ENCODE results near the gene NPAS2. TPM values are rescaled to one million over a fixed set of nuclear protein-coding genes. Genes with fewer than 3 reads are reported as not detected.

NPAS2 gene, protein sequence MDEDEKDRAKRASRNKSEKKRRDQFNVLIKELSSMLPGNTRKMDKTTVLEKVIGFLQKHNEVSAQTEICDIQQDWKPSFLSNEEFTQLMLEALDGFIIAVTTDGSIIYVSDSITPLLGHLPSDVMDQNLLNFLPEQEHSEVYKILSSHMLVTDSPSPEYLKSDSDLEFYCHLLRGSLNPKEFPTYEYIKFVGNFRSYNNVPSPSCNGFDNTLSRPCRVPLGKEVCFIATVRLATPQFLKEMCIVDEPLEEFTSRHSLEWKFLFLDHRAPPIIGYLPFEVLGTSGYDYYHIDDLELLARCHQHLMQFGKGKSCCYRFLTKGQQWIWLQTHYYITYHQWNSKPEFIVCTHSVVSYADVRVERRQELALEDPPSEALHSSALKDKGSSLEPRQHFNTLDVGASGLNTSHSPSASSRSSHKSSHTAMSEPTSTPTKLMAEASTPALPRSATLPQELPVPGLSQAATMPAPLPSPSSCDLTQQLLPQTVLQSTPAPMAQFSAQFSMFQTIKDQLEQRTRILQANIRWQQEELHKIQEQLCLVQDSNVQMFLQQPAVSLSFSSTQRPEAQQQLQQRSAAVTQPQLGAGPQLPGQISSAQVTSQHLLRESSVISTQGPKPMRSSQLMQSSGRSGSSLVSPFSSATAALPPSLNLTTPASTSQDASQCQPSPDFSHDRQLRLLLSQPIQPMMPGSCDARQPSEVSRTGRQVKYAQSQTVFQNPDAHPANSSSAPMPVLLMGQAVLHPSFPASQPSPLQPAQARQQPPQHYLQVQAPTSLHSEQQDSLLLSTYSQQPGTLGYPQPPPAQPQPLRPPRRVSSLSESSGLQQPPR
- total RNA-seq = 3.0 TPM
- 5.4 TPM for polyA plus RNA-seq
- long read RNA-seq, donor 1 = 0 reads
- long read RNA-seq, donor 2, partial matches to known transcripts = 0 of 1 reads
- long read RNA-seq, donor 2, other reads (novel, unspliced or antisense) = 0 of 1 reads
- long read RNA-seq, donor 3 = 0 reads
- long read RNA-seq, donor 4 = 0 reads
- long read RNA-seq, donor 5 = 0 reads
- long read RNA-seq, donor 6, full-length matches to known transcripts = 2 of 2 reads
- long read RNA-seq, donor 6, partial matches to known transcripts = 0 of 2 reads
- long read RNA-seq, donor 6, other reads (novel, unspliced or antisense) = 0 of 2 reads
- long read RNA-seq, donor 7 = 0 reads
- long read RNA-seq, donor 8 = 0 reads
- long read RNA-seq, donor 9 = 0 reads
- long read RNA-seq, donor 10 = 0 reads

DNA sequence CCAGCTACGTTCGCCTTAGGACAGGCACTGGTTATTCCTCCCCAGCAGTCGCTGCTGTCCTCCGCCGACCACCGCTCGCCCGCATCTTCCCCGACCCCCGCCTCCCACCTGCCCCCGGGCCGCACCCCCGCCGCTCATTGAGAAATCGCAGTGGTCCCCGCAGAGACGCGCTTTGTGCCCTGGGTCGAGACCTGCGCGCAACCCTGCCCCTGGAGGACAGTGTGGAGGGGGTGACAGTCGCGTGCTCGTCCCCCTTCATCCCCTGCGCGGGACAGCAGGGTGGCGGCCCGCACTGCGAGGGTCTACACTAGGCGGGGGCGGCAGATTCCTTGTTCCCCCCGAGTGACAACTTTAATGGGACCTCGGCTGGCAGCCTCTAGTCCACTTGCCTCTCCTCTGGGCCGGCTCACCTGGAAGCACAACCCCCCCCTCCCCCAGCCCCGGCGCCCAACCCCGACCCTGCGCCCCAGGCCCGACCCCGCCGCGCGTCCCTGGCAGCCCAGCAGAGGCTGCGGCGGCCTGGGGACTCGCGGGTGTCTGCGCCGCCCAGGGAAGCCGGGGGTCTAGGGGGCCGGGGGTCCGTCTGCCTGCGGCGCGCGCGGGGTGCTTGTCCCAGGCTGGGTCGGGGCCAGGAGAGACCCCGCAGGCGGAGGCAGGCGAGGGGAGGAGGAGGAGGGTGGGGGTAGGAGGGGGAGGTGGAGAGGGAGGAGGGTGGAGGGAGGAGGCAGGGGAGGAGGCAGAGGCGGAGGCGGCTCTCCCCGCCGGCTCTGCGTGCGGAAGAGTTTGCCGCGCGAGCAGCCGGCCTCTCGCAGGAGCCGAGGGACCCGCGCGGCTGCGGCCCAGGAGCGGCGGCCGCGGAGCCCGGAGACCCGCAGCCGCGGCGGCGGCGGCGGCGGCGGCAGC is at the start of gene NPAS2:
Gene NPAS2 (plus strand): TSS at position 770 of the 903 bp plus-strand sequence. CDS start 84,616 bp downstream, outside the sequence.
- DNase-seq (ENCODE audit: low read depth in 6 of 9, low spot score in 9 of 9) = peak in 3 of 9 donors; percentile 36 to 60 (median 44)

GRCh38 chr2:100771125-100771524 is 48.8 kb upstream of the NPAS2 start:
- H3K27me3 ChIP-seq (ENCODE audit: control insufficient read depth in 2 of 2, insufficient read depth in 1 of 2, low read length in 1 of 2) = peaks cover 2 to 7% of the 10 kb centered on the region in 2 donors
- H3K27ac ChIP-seq (ENCODE audit: low read depth in 1 of 2, low read length in 1 of 2) = no peak overlapping the region
- no peaks in the 10 kb centered on the region for H3K36me3 ChIP-seq (ENCODE audit: control insufficient read depth in 2 of 2, insufficient read depth in 2 of 2, low read length in 1 of 2)
- H3K4me1 ChIP-seq (ENCODE audit: control insufficient read depth in 2 of 2, insufficient read depth in 2 of 2, low read length in 2 of 2) = no peaks in the 10 kb centered on the region
- DNase-seq (ENCODE audit: low read depth in 6 of 9, low spot score in 9 of 9) = no peak
- H3K9me3 ChIP-seq (ENCODE audit: control insufficient read depth in 2 of 2, insufficient read depth in 1 of 2, low read length in 1 of 2) = no peaks in the 10 kb centered on the region
- H3K4me3 ChIP-seq (ENCODE audit: low read length in 2 of 2) = no peak overlapping the region
- WGBS = 96% methylated on average over 4 of the region's 4 CpGs

More for the DNA sequence above, at the start of gene NPAS2:
- Histone ChIP-seq H3K27me3 (ENCODE audit: control insufficient read depth in 2 of 2, insufficient read depth in 1 of 2, low read length in 1 of 2) (peaks cover 54 to 69% of the 10 kb centered on the region in 2 donors), H3K27ac (ENCODE audit: low read depth in 1 of 2, low read length in 1 of 2) (peak within 1 kb of the TSS in 1 of 2 donors; percentile 11), H3K4me1 (ENCODE audit: control insufficient read depth in 2 of 2, insufficient read depth in 2 of 2, low read length in 2 of 2) (peaks cover 0 to 25% of the 10 kb centered on the region in 2 donors), H3K36me3 (ENCODE audit: control insufficient read depth in 2 of 2, insufficient read depth in 2 of 2, low read length in 1 of 2) (no peaks in the 10 kb centered on the region), H3K4me3 (ENCODE audit: low read length in 2 of 2) (peak within 1 kb of the TSS; percentile 46 to 48), H3K9me3 (ENCODE audit: control insufficient read depth in 2 of 2, insufficient read depth in 1 of 2, low read length in 1 of 2) (no peaks in the 10 kb centered on the region)
- WGBS = 2% methylated on average over 89 of the region's 91 CpGs

DNA sequence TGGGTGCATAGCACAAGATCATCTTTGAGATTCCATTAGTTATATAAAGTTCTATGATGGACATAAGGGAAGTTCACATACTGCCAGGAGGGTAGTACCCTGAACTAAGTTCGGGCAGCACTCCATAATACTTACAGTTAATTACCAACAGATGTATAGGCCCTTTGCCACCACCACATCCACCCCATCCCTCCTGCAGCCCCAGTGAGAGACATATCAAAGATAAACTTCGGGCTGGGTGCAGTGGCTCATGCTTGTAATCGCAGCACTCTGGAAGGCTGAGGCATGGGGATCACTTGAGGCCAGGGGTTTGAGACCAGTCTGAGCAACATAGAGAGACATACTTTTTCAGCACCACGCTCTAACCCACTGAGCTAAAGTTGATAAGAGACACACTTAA is 46.4 kb upstream of the NPAS2 start:
- no peak for DNase-seq (ENCODE audit: low read depth in 6 of 9, low spot score in 9 of 9)
- WGBS = 93% methylated on average over 4 of the region's 4 CpGs
- no peak overlapping the region for H3K4me3 ChIP-seq (ENCODE audit: low read length in 2 of 2)

GRCh38 chr2:100776445-100776844 is 43.5 kb upstream of the NPAS2 start:
- no peak for DNase-seq (ENCODE audit: low read depth in 6 of 9, low spot score in 9 of 9)
- no peaks in the 10 kb centered on the region for H3K4me1 ChIP-seq (ENCODE audit: control insufficient read depth in 2 of 2, insufficient read depth in 2 of 2, low read length in 2 of 2)
- no peaks in the 10 kb centered on the region for H3K36me3 ChIP-seq (ENCODE audit: control insufficient read depth in 2 of 2, insufficient read depth in 2 of 2, low read length in 1 of 2)
- no peaks in the 10 kb centered on the region for H3K9me3 ChIP-seq (ENCODE audit: control insufficient read depth in 2 of 2, insufficient read depth in 1 of 2, low read length in 1 of 2)
- no peak overlapping the region for H3K4me3 ChIP-seq (ENCODE audit: low read length in 2 of 2)
- peaks cover 0 to 2% of the 10 kb centered on the region in 2 donors for H3K27me3 ChIP-seq (ENCODE audit: control insufficient read depth in 2 of 2, insufficient read depth in 1 of 2, low read length in 1 of 2)
- H3K27ac ChIP-seq (ENCODE audit: low read depth in 1 of 2, low read length in 1 of 2) = no peak overlapping the region

More for the DNA sequence above, 46.4 kb upstream of the NPAS2 start:
- Histone ChIP-seq H3K27ac (ENCODE audit: low read depth in 1 of 2, low read length in 1 of 2) (no peak overlapping the region), H3K27me3 (ENCODE audit: control insufficient read depth in 2 of 2, insufficient read depth in 1 of 2, low read length in 1 of 2) (peaks cover 0 to 5% of the 10 kb centered on the region in 2 donors), H3K36me3 (ENCODE audit: control insufficient read depth in 2 of 2, insufficient read depth in 2 of 2, low read length in 1 of 2) (no peaks in the 10 kb centered on the region), H3K9me3 (ENCODE audit: control insufficient read depth in 2 of 2, insufficient read depth in 1 of 2, low read length in 1 of 2) (no peaks in the 10 kb centered on the region), H3K4me1 (ENCODE audit: control insufficient read depth in 2 of 2, insufficient read depth in 2 of 2, low read length in 2 of 2) (no peaks in the 10 kb centered on the region)

GRCh38 chr2:100778637-100779450 is 41.1 kb upstream of the NPAS2 start:
- Histone ChIP-seq H3K4me3 (ENCODE audit: low read length in 2 of 2) (no peak overlapping the region), H3K27me3 (ENCODE audit: control insufficient read depth in 2 of 2, insufficient read depth in 1 of 2, low read length in 1 of 2) (peaks cover 0 to 2% of the 10 kb centered on the region in 2 donors), H3K36me3 (ENCODE audit: control insufficient read depth in 2 of 2, insufficient read depth in 2 of 2, low read length in 1 of 2) (no peaks in the 10 kb centered on the region), H3K27ac (ENCODE audit: low read depth in 1 of 2, low read length in 1 of 2) (no peak overlapping the region), H3K9me3 (ENCODE audit: control insufficient read depth in 2 of 2, insufficient read depth in 1 of 2, low read length in 1 of 2) (no peaks in the 10 kb centered on the region), H3K4me1 (ENCODE audit: control insufficient read depth in 2 of 2, insufficient read depth in 2 of 2, low read length in 2 of 2) (no peaks in the 10 kb centered on the region)
- no peak for DNase-seq (ENCODE audit: low read depth in 6 of 9, low spot score in 9 of 9)
- WGBS = 92% methylated on average over 12 of the region's 12 CpGs

DNA sequence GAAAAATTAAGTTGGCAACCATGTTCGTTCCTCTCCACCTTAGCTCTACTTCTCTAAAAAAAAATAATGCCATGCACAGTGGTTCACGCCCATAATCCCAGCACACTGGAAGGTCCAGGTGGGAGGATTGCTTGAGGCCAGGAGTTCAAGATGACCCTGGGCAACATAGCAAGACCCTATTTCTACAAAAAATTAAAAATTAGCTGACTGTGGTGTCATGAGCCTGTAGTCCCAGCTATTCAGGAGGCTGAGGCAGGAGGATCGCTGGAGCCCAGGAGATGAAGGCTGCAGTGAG is 40.1 kb upstream of the NPAS2 start:
- Histone ChIP-seq H3K9me3 (ENCODE audit: control insufficient read depth in 2 of 2, insufficient read depth in 1 of 2, low read length in 1 of 2) (no peaks in the 10 kb centered on the region), H3K4me3 (ENCODE audit: low read length in 2 of 2) (no peak overlapping the region), H3K27me3 (ENCODE audit: control insufficient read depth in 2 of 2, insufficient read depth in 1 of 2, low read length in 1 of 2) (peaks cover 0 to 2% of the 10 kb centered on the region in 2 donors), H3K27ac (ENCODE audit: low read depth in 1 of 2, low read length in 1 of 2) (no peak overlapping the region), H3K4me1 (ENCODE audit: control insufficient read depth in 2 of 2, insufficient read depth in 2 of 2, low read length in 2 of 2) (no peaks in the 10 kb centered on the region), H3K36me3 (ENCODE audit: control insufficient read depth in 2 of 2, insufficient read depth in 2 of 2, low read length in 1 of 2) (no peaks in the 10 kb centered on the region)
- WGBS = 98% methylated on average over 3 of the region's 3 CpGs
- no peak for DNase-seq (ENCODE audit: low read depth in 6 of 9, low spot score in 9 of 9)

DNA sequence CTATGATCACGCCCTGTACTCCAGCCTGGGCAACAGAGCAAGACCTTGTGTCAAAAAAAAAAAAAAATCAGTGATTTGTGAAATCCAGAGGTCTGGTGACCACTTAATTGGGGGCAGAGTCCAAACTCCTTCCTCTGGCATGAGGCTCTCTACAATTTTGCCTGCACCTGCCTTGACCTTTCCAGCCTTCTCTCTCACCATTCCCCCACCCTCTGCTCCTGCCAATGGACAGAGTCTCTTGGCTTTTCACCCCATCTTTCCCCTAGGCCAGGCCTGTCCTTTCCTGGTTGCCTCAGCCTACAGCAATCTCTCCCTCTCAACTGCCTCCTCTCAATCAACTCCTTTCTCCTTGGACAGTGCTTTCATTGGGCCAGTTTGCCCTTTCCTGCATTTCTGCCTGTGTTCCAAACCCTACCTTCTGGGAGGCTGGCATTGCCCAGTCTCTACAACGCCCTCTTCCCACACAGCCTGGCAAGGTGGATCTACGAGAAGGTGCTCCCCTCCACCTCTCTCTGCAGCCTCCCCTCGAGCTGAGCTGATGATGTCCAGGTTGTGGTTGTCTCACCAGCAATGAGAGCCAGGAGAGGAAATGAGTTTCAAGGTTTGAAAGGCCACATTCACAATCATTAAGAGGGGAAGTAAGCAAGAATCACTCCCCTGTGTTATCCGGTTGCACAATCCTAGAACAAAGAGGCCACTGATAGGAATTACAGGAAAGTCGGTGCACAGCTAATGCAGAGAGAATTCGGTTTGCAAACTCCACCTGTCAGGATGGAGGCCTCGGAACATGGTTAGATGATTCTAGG is 39.5 kb upstream of the NPAS2 start:
- no peak for DNase-seq (ENCODE audit: low read depth in 6 of 9, low spot score in 9 of 9)
- 32% methylated on average over 8 of the region's 8 CpGs for WGBS
- Histone ChIP-seq H3K9me3 (ENCODE audit: control insufficient read depth in 2 of 2, insufficient read depth in 1 of 2, low read length in 1 of 2) (no peaks in the 10 kb centered on the region), H3K27me3 (ENCODE audit: control insufficient read depth in 2 of 2, insufficient read depth in 1 of 2, low read length in 1 of 2) (peaks cover 0 to 2% of the 10 kb centered on the region in 2 donors), H3K4me1 (ENCODE audit: control insufficient read depth in 2 of 2, insufficient read depth in 2 of 2, low read length in 2 of 2) (no peaks in the 10 kb centered on the region), H3K36me3 (ENCODE audit: control insufficient read depth in 2 of 2, insufficient read depth in 2 of 2, low read length in 1 of 2) (no peaks in the 10 kb centered on the region), H3K27ac (ENCODE audit: low read depth in 1 of 2, low read length in 1 of 2) (no peak overlapping the region), H3K4me3 (ENCODE audit: low read length in 2 of 2) (no peak overlapping the region)
